Rectal smooth muscle tissue (tissue), 1 donor: ENCODE data around the gene ADAP1.
"Not testable (repeated sequence)": the region's sequence is repeated elsewhere in the genome, so short reads cannot be mapped to it uniquely, and the experiment has no call there.

Source experiments
- H3K27ac ChIP-seq: one replicate; pipeline ENCODE4 v1.7.0; 2013; ENCODE audit warnings: low read depth, low read length, inconsistent platforms
- H3K27me3 ChIP-seq: one replicate; pipeline ENCODE4 v1.7.0; 2013; ENCODE audit warnings: low read length; ENCODE audit not compliant: control insufficient read depth, insufficient read depth
- H3K36me3 ChIP-seq: one replicate; pipeline ENCODE4 v1.7.0; 2013; ENCODE audit warnings: low read length; ENCODE audit not compliant: control insufficient read depth, insufficient read depth
- H3K4me1 ChIP-seq: one replicate; pipeline ENCODE4 v1.7.0; 2013; ENCODE audit warnings: low read length; ENCODE audit not compliant: control insufficient read depth, insufficient read depth
- H3K4me3 ChIP-seq: one replicate; pipeline ENCODE4 v1.7.0; 2013; ENCODE audit warnings: low read length
- H3K9ac ChIP-seq: one replicate; pipeline ENCODE4 v1.7.0; 2013; ENCODE audit warnings: low read length

The ADAP1 gene

DNA sequence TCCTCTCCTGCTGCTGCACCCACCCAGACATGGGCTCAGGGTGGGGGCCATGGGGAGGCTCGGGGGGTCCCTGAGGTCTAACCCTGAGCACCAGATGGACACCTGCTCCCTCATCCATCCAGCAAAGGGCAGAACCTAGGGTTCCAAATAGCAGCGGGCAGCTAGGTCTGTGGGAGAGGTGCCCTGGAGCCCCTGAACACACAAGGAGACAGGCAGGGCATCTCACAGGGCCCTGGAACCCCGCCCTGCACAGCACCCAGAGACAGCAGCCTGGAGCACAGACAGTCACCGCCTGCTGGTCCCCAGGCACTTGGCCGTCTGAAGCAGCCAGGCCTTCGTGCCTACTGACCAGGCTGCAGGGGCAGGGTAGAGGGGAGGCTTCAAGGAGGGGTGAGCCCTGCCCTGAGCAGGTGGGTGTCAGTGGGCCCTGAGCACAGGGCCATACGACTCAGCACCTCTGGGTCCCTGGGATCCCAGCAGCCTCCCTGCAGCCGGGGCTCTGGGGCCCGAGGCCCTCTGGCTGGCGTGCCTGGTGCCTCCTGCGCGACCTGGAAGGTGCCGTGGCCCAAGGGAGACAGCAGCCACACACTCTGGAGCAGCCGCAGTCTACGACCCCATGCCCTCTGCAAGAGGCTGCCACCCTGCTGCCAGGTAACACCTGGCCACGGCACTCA is 39.8 kb downstream of the ADAP1 start:
- H3K27me3 ChIP-seq: no peaks in the 10 kb centered on the region
- H3K4me3 ChIP-seq: no peak overlapping the region
- peaks cover 7% of the 10 kb centered on the region for H3K4me1 ChIP-seq
- H3K36me3 ChIP-seq: no peaks in the 10 kb centered on the region
- H3K27ac ChIP-seq: no peak overlapping the region
- no peak overlapping the region for H3K9ac ChIP-seq

DNA sequence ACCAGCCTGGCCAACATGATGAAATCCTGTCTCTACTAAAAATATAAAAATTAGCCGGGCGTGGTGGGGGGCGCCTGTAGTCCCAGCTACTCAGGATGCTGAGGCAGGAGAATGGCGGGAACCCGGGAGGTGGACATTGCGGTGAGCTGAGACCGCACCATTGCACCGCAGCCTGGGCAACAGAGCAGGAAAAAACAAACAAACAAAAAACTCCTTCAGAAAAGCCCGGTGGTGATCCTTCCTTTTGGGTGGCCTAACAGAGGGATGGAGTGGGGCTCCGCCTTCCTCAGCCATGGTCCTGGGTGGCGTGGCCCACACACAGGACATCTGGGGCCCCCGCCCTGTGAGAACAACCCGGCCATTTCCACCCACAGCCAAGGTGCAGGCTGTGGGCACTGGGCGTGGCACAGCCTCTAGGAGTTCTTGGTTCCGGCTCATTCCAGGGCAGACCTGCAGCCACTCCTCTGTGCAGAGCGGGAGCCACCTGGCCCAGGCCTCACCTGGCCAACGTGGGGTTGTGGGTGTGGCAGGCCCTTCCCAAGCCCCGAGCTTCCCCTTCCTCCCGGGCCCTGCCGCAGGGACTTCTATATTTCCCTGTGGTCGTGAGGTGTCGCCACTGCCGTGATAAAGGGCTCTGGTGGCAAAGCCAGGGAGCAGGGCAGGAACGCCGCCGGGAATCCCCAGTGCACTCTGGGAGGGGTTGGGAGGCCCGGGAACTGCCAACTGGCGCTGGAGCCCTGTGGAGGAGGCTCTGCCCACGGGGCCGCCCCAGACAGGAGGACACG is 40.6 kb downstream of the ADAP1 start:
- Histone ChIP-seq H3K27ac (no peak overlapping the region), H3K4me3 (no peak overlapping the region), H3K27me3 (no peaks in the 10 kb centered on the region), H3K4me1 (peaks cover 9% of the 10 kb centered on the region), H3K9ac (no peak overlapping the region), H3K36me3 (no peaks in the 10 kb centered on the region)

DNA sequence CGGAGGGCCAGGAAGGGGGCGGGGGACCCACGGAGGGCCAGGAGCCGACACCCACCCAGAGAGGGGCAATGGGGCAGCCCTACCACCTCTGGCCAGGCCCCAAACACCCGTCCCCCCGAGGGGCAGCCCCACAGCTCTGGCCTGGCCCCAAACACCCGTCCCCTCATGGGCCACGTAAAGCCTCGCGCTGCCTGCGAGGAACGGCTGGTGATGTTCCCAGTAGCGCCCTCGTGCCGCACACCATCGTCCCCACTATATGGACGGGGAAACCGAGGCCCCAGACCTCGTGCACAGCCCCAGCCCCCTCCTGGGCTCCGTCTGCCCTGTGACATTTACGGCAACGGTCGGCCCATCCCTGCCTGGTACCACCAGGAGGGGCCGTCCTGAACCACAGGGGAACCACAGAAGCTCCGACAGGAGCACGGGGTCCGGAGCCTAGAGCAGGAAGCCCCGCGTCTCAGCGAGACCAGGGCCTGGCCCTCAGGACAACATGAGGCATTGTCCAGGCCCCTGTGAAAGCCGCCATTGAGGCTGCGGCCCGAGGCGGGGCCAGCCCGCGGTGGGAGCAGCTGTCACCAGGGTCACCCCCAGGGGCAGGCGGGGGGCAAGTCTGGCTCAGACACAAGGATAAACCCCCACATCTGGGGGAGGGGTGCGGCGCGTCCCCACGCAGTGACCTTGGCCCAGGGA is 42.5 kb downstream of the ADAP1 start:
- no peaks in the 10 kb centered on the region for H3K36me3 ChIP-seq
- peaks cover 9% of the 10 kb centered on the region for H3K4me1 ChIP-seq
- no peak overlapping the region for H3K27ac ChIP-seq
- no peak overlapping the region for H3K9ac ChIP-seq
- no peak overlapping the region for H3K4me3 ChIP-seq
- H3K27me3 ChIP-seq: no peaks in the 10 kb centered on the region

DNA sequence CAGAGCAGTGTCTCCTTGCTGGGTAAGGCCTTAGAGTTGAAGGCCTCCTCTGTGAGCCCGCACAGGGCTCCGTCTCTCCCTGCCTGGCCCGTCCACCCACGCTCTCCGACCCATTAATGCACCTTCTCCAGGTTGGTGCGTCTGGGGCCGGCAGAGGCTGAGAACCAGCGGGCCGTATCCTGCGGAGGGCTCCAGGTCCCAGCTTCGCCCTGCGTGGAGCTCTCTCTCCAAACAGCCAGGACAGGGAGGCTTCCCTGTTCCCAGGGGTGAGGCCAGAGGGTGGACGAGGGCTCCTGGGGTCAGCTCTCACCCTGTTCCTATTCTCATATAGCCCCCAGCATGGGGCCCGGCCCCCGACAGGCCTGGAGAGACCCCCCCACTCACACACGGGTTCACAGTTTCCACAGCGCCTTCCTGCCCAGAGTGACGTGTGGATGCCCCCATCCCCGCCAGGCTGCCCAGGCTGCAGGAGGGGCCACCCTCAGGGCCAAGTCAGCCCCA is 43.5 kb downstream of the ADAP1 start:
- H3K9ac ChIP-seq: no peak overlapping the region

DNA sequence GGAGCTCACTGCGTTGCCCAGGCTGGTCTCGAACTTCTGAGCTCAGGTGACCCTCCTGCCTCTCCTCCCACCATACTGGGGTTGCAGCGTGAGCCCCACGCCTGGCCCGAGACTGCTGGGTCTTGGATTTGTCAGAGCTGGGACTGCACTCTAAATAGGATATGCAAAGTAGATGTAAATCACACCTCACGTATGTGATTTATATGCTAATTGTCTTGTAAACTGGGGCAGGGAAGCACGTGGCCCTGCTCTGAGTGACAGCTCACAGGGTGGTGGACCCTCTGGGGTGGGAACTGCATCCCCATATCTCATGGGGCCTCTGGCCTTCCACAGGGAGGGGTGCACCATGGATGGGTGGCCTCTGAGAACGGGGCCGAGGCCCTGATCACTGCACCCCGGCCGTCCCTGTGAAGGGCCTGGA is 44.0 kb downstream of the ADAP1 start:
- Histone ChIP-seq H3K4me3 (no peak overlapping the region), H3K36me3 (no peaks in the 10 kb centered on the region), H3K9ac (no peak overlapping the region), H3K27me3 (no peaks in the 10 kb centered on the region), H3K27ac (no peak overlapping the region), H3K4me1 (peaks cover 2% of the 10 kb centered on the region)

More for the DNA sequence above, 43.5 kb downstream of the ADAP1 start:
- Histone ChIP-seq H3K27ac (no peak overlapping the region), H3K27me3 (no peaks in the 10 kb centered on the region), H3K36me3 (no peaks in the 10 kb centered on the region), H3K4me3 (no peak overlapping the region), H3K4me1 (peaks cover 2% of the 10 kb centered on the region)

DNA sequence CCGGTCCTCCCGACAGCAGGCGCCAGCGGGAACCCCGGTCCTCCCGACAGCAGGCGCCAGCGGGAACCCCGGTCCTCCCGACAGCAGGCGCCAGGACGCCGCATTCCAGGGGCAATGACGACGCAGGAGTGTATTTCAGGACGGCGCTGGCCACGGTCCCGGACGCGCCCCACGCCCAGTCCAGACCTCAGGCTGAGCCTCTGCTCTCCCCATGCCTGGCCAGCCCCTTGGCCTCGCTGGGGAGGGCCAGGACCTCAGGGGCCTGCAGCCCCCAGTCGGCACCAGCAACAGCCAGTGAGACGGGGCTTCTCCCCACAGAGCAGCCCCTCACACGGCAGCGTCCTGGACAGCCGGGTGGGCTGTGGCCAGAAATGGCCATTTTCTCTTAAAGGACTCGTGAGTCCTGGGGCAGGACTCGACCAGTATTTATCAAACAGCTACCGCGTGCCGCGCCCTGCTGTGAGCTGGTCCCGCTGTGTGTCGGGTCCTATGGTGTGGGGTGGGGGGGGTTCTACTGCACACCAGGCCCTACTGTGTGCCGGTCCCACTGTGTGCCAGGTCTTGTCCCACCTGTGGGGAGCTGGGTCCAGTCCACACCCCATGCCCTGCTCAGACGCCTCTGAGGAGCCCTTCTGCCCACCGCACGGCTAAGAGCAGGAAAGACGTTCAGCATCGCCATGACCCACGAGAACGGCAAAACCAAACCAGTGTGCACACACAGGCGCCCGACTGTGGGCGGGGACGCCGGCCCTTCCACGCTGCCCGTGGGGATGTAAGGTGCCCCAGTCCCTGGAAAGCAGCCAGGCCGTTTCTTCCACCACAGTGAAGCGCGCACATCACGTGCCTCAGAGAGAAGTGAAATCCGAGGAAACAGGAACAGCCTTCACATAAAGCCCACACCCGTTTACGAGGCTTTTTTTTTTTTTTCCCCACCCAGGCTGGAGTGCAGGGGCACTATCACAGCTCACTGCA is 44.8 kb downstream of the ADAP1 start:
- peak overlapping the region; percentile 21 for H3K9ac ChIP-seq
- peak overlapping the region; percentile 51 for H3K4me3 ChIP-seq
- no peaks in the 10 kb centered on the region for H3K36me3 ChIP-seq
- H3K4me1 ChIP-seq: peaks cover 2% of the 10 kb centered on the region
- no peaks in the 10 kb centered on the region for H3K27me3 ChIP-seq
- peak overlapping the region; percentile 30 for H3K27ac ChIP-seq

DNA sequence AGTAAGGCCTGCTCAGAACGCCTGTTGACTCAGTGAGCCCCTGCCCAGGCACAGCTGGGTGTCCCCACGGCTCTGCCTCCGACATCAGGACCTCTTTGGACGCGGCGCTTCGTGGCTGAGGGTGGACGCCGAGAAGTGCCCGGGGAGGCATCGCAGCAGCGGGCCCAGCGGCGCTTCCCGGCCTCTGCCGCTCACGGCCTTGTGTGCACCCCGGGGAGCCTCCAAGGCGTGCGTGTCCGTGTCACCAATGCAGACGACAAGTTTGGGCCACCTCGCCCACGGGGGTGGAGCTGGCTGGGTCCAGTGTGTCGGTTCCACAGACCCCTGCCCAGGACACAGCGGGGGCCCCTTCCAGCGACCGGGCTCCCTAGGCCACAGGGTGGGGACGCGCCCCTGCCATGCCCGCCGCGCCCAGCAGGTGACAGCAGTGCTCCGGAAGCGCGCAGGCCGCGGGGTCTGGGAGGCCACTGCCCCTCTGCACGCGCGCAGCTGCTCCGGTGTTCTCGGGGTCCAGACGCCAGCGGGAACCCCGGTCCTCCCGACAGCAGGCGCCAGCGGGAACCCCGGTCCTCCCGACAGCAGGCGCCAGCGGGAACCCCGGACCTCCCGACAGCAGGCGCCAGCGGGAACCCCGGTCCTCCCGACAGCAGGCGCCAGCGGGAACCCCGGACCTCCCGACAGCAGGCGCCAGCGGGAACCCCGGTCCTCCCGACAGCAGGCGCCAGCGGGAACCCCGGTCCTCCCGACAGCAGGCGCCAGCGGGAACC is 45.7 kb downstream of the ADAP1 start:
- H3K27me3 ChIP-seq, H3K4me1 ChIP-seq, H3K9ac ChIP-seq, H3K27ac ChIP-seq, H3K36me3 ChIP-seq, H3K4me3 ChIP-seq: not testable (repeated sequence)

DNA sequence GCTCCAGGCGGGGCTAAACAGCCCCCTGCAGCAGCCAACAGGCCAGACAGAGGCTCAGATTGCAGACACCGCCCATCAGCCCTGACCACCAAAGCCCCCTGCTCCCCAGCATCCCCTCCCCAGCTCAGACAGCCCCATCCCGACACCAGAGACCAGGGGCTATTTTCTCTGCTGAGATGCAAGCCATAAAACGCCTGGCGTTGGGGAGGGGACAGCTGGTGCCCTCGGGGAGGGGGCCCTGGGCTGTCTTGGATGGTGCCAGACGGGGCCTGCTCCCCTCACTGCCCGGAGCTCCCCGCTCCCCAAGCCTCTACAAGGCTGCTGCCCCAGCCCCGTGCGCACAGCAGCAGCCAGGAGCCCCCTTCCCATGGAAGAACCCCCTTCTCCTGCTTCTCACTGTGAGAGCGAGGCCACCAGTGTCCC is 46.3 kb downstream of the ADAP1 start:
- Histone ChIP-seq H3K4me3 (no peak overlapping the region), H3K4me1 (peaks cover 2% of the 10 kb centered on the region), H3K27ac (no peak overlapping the region), H3K9ac (no peak overlapping the region), H3K36me3 (no peaks in the 10 kb centered on the region), H3K27me3 (no peaks in the 10 kb centered on the region)

DNA sequence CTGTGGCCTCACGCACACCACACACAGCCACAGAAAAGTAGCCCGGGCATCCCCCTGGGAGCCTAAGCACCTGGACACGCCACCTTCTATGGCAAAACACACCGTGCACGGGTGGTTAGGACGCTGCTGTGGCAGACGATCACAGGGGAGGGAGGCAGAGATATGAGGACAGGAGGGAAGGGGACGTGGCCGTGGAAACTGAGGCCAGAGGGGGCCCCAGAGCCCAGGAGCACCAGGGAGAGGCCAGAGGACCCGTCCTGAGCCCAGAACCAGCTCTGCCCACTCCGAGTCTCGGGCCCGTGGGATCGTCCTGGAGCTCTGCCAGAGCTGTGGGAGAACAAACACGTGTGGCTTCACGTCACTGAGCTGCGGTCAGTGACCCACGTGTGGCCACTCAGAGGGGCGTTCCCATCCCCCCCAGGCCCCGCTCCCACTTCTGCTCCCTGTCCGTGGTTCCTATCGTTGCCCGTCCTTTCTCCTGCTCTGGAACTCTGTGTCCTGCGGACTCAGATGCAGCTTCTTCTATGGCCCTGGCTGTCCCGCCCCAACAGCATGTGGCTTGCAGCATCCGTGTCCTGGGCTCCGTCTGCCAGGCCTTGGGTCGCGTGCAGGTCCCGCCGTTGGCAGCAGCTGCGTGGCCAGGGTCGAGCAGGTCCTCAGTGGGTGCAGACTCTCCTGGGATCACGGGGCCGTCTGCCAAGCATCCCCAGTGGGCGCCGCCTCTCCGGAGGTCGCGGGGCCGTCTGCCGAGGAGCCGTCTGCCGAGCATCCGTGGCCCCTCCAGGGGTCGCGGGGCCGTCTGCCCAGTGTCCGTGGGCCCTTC is 47.1 kb downstream of the ADAP1 start:
- Histone ChIP-seq H3K9ac (no peak overlapping the region), H3K27me3 (no peaks in the 10 kb centered on the region)

DNA sequence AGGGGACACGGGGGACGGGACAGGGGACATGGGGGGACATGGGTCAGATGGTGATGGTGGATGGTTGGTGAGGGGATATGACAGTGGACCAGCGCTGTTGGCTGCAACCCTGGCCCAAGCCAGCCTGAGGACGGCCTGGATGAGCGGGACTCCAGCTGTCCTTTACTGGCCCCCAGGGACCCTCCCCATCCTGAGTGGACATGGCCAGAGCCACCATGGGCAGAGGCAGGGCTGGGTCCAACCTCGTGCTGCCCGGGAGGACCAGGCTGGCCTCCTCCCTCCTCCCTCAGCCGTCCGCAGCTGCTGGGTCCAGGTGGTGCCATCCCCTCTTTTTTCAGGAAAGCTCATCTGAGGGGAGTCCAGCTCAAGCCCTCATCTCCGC is 47.7 kb downstream of the ADAP1 start:
- no peaks in the 10 kb centered on the region for H3K27me3 ChIP-seq
- H3K36me3 ChIP-seq: no peaks in the 10 kb centered on the region
- H3K4me3 ChIP-seq: no peak overlapping the region
- peaks cover 2% of the 10 kb centered on the region for H3K4me1 ChIP-seq
- no peak overlapping the region for H3K9ac ChIP-seq
- H3K27ac ChIP-seq: no peak overlapping the region

More for the DNA sequence above, 47.1 kb downstream of the ADAP1 start:
- Histone ChIP-seq H3K36me3 (no peaks in the 10 kb centered on the region), H3K27ac (no peak overlapping the region), H3K4me3 (no peak overlapping the region), H3K4me1 (peaks cover 2% of the 10 kb centered on the region)

DNA sequence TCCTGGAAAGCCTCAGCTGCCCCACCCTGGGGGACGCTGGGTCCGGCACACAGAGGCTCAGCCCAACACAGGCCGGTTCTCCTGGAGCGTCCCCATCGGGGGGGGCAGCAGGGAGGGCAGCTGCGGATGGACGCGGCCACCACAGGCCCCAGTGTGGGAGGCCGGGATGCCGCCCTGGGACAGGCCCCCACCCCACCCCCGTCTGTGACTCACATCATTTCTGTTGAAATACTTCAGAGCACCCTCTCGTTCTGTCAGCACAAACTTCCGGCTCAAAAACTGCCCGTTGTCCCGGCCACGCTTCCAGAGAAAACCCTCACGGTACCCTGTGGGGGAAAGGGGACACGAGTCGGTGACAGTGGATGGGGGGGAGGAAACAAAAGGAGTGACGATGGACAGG is 49.6 kb downstream of the ADAP1 start:
- Histone ChIP-seq H3K9ac (no peak overlapping the region), H3K27ac (no peak overlapping the region)

More for the DNA sequence above, 49.6 kb downstream of the ADAP1 start:
- Histone ChIP-seq H3K4me1 (peaks cover 2% of the 10 kb centered on the region), H3K4me3 (no peak overlapping the region), H3K36me3 (peaks cover 2% of the 10 kb centered on the region), H3K27me3 (no peaks in the 10 kb centered on the region)
